Activated CD8-positive, alpha-beta memory T cell treated with anti-CD3 and anti-CD28 coated beads, Interleukin-2, amount 50 U/mL, for 24 hours (primary cell): ENCODE results near the gene C11orf58.

Experiments used
- DNase-seq: peaks from one replicate; pipeline ENCODE4 v3.0.0-alpha.2; 2020; ENCODE audit errors: extremely low read depth

The C11orf58 gene

GRCh38 chr11:16767957-16768356, 29.5 kb downstream of the C11orf58 start:
- no peak for DNase-seq

GRCh38 chr11:16769386-16769785, 30.9 kb downstream of the C11orf58 start:
- DNase-seq = no peak

- DNase-seq = no peak
Observed at GRCh38 chr11:16770016-16770415, 31.6 kb downstream of the C11orf58 start.

- DNase-seq = no peak
Observed at GRCh38 chr11:16771350-16772140, 33.1 kb downstream of the C11orf58 start.

GRCh38 chr11:16772141-16772512, 33.7 kb downstream of the C11orf58 start:
- DNase-seq = no peak

- no peak for DNase-seq
Observed at GRCh38 chr11:16773981-16774935, 35.8 kb downstream of the C11orf58 start.

GRCh38 chr11:16774936-16775613, 36.6 kb downstream of the C11orf58 start:
- no peak for DNase-seq

GRCh38 chr11:16775614-16776283, 37.3 kb downstream of the C11orf58 start:
- DNase-seq = no peak

GRCh38 chr11:16776711-16777612, 38.5 kb downstream of the C11orf58 start:
- DNase-seq = no peak

- DNase-seq = no peak
Observed at GRCh38 chr11:16777613-16777975, 39.1 kb downstream of the C11orf58 start.

- DNase-seq = no peak
Observed at GRCh38 chr11:16778286-16778685, 39.8 kb downstream of the C11orf58 start.

GRCh38 chr11:16778876-16779275, 40.4 kb downstream of the C11orf58 start:
- DNase-seq = no peak

GRCh38 chr11:16779436-16779835, 41.0 kb downstream of the C11orf58 start:
- DNase-seq = no peak

- no peak for DNase-seq
Observed at GRCh38 chr11:16780146-16780545, 41.7 kb downstream of the C11orf58 start.

- DNase-seq = no peak
Observed at GRCh38 chr11:16780698-16781550, 42.5 kb downstream of the C11orf58 start.

GRCh38 chr11:16781936-16782919, 43.8 kb downstream of the C11orf58 start:
- DNase-seq = no peak

- no peak for DNase-seq
Observed at GRCh38 chr11:16783321-16783801, 44.9 kb downstream of the C11orf58 start.

GRCh38 chr11:16784097-16784496, 45.6 kb downstream of the C11orf58 start:
- DNase-seq = no peak
